ENCODE data around the gene THRAP3.

DNA sequence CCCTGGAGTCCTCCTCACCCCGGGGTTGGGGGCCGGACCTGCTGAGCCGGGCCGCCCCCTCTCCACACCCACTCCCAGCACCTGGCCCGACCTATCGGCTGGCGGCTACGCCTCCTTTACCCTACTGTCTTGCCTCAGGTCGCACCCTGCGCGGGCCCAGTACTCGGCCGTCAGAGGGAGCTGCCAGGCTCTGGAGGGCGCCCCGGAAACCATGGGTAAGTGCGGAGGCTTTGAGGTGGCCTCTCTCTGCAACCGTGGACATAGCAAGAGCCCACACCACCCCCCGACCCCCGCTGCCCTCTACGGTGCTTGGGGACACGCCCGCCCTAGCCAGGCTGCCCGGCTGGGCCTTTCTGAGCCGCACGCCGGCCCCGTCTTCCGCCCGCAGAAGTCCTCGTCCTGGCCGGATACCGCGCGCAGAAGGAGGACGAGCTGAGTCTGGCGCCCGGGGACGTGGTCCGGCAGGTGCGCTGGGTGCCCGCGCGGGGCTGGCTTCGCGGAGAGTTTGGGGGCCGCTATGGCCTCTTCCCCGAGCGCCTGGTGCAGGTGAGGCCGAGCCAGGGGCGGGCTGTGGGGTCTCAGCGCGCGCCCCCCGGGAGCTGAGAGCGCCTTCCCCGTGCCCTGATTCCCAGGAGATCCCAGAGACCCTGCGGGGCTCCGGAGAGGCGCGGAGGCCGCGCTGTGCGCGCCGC, 82.1 kb downstream of the THRAP3 start, which contains the start of gene SH3D21:
- TF ChIP-seq POLR2AphosphoS5 (IDR thresholded peaks at IDR 0.05; ENCODE audit: borderline replicate concordance, low read depth, low read length), result no peak; the same call in 1 of the 2 replicates
- TF ChIP-seq EZH2 (IDR thresholded peaks at IDR 0.05), result no peak
